Endodermal cell (in vitro differentiated cells): Measurements from ENCODE around the gene PHKA2. TPM values are rescaled to one million over a fixed set of nuclear protein-coding genes. Genes with fewer than 3 reads are reported as not detected.

ENCODE experiments used
- DNase-seq: peaks from one replicate; pipeline ENCODE4 v3.0.0-alpha.2; 2017
- H3K27ac ChIP-seq: 2 replicates; pipeline ENCODE4 v1.5.1; 2013; ENCODE audit warnings: mild to moderate bottlenecking, low read depth, low read length, moderate library complexity
- H3K27me3 ChIP-seq: 2 replicates; pipeline ENCODE4 v1.6.1; 2013; ENCODE audit warnings: mild to moderate bottlenecking, low read length, moderate library complexity; ENCODE audit not compliant: insufficient read depth, control insufficient read depth, poor library complexity, severe bottlenecking
- H3K36me3 ChIP-seq: 2 replicates; pipeline ENCODE4 v1.7.0; 2013; ENCODE audit warnings: mild to moderate bottlenecking, low read length, moderate library complexity; ENCODE audit not compliant: control insufficient read depth, insufficient read depth
- H3K4me1 ChIP-seq: one replicate; pipeline ENCODE4 v1.7.0; 2013; ENCODE audit warnings: low read length; ENCODE audit not compliant: control insufficient read depth, insufficient read depth
- H3K4me3 ChIP-seq: 2 replicates; pipeline ENCODE4 v1.5.1; 2013; ENCODE audit warnings: mild to moderate bottlenecking, low read length, moderate library complexity
- H3K9ac ChIP-seq: 2 replicates; pipeline ENCODE4 v1.6.1; 2013; ENCODE audit warnings: mild to moderate bottlenecking, low read length, moderate library complexity; ENCODE audit not compliant: poor library complexity, severe bottlenecking; ENCODE audit errors: extremely low read depth
- H3K9me3 ChIP-seq: 2 replicates; pipeline ENCODE4 v1.6.1; 2013; ENCODE audit warnings: mild to moderate bottlenecking, low read length, moderate library complexity; ENCODE audit not compliant: control insufficient read depth
- H3K27ac Mint-ChIP-seq: 2 replicates; pipeline ENCODE4 v1.8.0; 2020; ENCODE audit warnings: mixed read lengths
- H3K27me3 Mint-ChIP-seq: 2 replicates; pipeline ENCODE4 v1.8.0; 2021; ENCODE audit warnings: mild to moderate bottlenecking, mixed read lengths; ENCODE audit not compliant: insufficient read depth
- H3K36me3 Mint-ChIP-seq: 2 replicates; pipeline ENCODE4 v1.8.0; 2020; ENCODE audit warnings: low read depth, mixed read lengths
- H3K4me1 Mint-ChIP-seq: 2 replicates; pipeline ENCODE4 v1.8.0; 2020; ENCODE audit warnings: mixed read lengths
- H3K4me3 Mint-ChIP-seq: 2 replicates; pipeline ENCODE4 v1.8.0; 2020; ENCODE audit warnings: mild to moderate bottlenecking, moderate library complexity, mixed read lengths
- H3K9me3 Mint-ChIP-seq: 2 replicates; pipeline ENCODE4 v1.8.0; 2020; ENCODE audit warnings: mild to moderate bottlenecking, mixed read lengths
- WGBS, 2 experiments: methylation state at CpG; one replicate each; pipeline versions ENCODE4 v1.1.5 to v1.1.7; 2013; ENCODE audit warnings: missing lambda C conversion rate in 2 of 2, mixed read lengths in 1 of 2; ENCODE audit not compliant: insufficient coverage in 1 of 2, insufficient read length in 1 of 2; 5-methylcytosine and 5-hydroxymethylcytosine counted together
- total RNA-seq, 2 donors: library from RNA; stranded (reverse); fragmentation: NEBNext Ultra II Directional in 1 of 2; extraction: Animal tissue kit (Norgen Biotek cat#: 25700) in 1 of 2; gene quantifications; 2 replicates in 1 of 2; 3 replicates in 1 of 2; pipeline ENCODE4 v1.2.1, GENCODE V29; 2021
- TF ChIP-seq, protein P1 (sequence below): fragments of 200-600 bp; sonication (generic); conservative IDR thresholded peaks from 2 replicates; pipeline ENCODE4 v1.5.0; 2021; ENCODE audit warnings: antibody characterized with exemption, mild to moderate bottlenecking

The PHKA2 gene
- total RNA-seq, 2 donors from 2014 or later = 32.5 to 33.0 TPM

DNA sequence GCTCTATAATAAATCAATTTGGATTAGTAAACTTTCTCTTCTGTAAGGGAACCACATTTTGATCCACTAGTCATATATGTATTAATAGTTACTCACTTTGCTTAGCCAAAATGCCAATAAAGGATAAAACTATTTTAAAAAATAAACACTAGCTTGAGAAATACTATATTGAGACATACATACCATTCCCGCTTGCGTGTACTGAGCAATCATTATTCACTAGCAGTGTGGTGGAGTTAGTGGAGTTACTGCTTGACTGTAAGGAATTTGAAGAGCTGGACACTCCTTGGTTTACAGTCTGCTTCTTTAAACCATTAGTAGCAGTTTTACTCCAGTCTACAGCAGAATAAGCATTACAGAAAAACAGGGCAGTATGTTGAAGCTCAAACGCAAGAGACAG is 10.8 kb upstream of the PHKA2 start:
- H3K4me1 ChIP-seq = no peaks in the 10 kb centered on the region
- H3K4me3 ChIP-seq = no peak overlapping the region
- Mint-ChIP-seq H3K27ac (no peak overlapping the region), H3K36me3 (no peaks in the 10 kb centered on the region), H3K4me1 (no peaks in the 10 kb centered on the region), H3K9me3 (peaks cover 39% of the 10 kb centered on the region), H3K4me3 (no peak overlapping the region), H3K27me3 (no peaks in the 10 kb centered on the region)
- TF ChIP-seq, protein P1, sequence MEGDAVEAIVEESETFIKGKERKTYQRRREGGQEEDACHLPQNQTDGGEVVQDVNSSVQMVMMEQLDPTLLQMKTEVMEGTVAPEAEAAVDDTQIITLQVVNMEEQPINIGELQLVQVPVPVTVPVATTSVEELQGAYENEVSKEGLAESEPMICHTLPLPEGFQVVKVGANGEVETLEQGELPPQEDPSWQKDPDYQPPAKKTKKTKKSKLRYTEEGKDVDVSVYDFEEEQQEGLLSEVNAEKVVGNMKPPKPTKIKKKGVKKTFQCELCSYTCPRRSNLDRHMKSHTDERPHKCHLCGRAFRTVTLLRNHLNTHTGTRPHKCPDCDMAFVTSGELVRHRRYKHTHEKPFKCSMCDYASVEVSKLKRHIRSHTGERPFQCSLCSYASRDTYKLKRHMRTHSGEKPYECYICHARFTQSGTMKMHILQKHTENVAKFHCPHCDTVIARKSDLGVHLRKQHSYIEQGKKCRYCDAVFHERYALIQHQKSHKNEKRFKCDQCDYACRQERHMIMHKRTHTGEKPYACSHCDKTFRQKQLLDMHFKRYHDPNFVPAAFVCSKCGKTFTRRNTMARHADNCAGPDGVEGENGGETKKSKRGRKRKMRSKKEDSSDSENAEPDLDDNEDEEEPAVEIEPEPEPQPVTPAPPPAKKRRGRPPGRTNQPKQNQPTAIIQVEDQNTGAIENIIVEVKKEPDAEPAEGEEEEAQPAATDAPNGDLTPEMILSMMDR = no peak
- H3K36me3 ChIP-seq = no peaks in the 10 kb centered on the region
- 88% methylated on average over 3 of the region's 3 CpGs; no CpG with 5 or more reads in 1 of the 2 experiments for WGBS, 2 experiments
- no peak for DNase-seq
- H3K27ac ChIP-seq = no peak overlapping the region
- no peak overlapping the region for H3K9ac ChIP-seq
- no peaks in the 10 kb centered on the region for H3K9me3 ChIP-seq
- H3K27me3 ChIP-seq = no peaks in the 10 kb centered on the region

- no peaks in the 10 kb centered on the region for H3K36me3 ChIP-seq
- no peak overlapping the region for H3K4me3 Mint-ChIP-seq
- WGBS, 2 experiments = 90 to 92% methylated on average over 2 to 5 of the region's 7 CpGs
Observed at GRCh38 chrX:18992829-18993228, 8.9 kb upstream of the PHKA2 start.

GRCh38 chrX:18985186-18985435 is 1.2 kb upstream of the PHKA2 start:
- H3K9me3 Mint-ChIP-seq = peaks cover 51% of the 10 kb centered on the region
- Histone ChIP-seq H3K36me3 (no peaks in the 10 kb centered on the region), H3K9me3 (no peaks in the 10 kb centered on the region), H3K27me3 (no peaks in the 10 kb centered on the region), H3K4me1 (no peaks in the 10 kb centered on the region), H3K9ac (peak overlapping the region; percentile 47), H3K27ac (no peak overlapping the region), H3K4me3 (peak overlapping the region; percentile 88)
- no peak for DNase-seq
- no peaks in the 10 kb centered on the region for H3K27me3 Mint-ChIP-seq
- peak overlapping the region; percentile 67 for H3K27ac Mint-ChIP-seq
- peak overlapping the region; percentile 75 for H3K4me3 Mint-ChIP-seq
- peaks cover 8% of the 10 kb centered on the region for H3K4me1 Mint-ChIP-seq
- WGBS, 2 experiments = 0 to 25% methylated on average over 1 to 4 of the region's 4 CpGs
- TF ChIP-seq, protein P1 = no peak
- H3K36me3 Mint-ChIP-seq = no peaks in the 10 kb centered on the region

More at GRCh38 chrX:18992829-18993228, 8.9 kb upstream of the PHKA2 start:
- Mint-ChIP-seq H3K9me3 (peaks cover 42% of the 10 kb centered on the region), H3K36me3 (no peaks in the 10 kb centered on the region), H3K4me1 (no peaks in the 10 kb centered on the region), H3K27ac (no peak overlapping the region), H3K27me3 (no peaks in the 10 kb centered on the region)
- TF ChIP-seq, protein P1 = no peak
- H3K4me3 ChIP-seq = no peak overlapping the region
- H3K9ac ChIP-seq = no peak overlapping the region
- no peak overlapping the region for H3K27ac ChIP-seq
- H3K9me3 ChIP-seq = no peaks in the 10 kb centered on the region
- no peaks in the 10 kb centered on the region for H3K4me1 ChIP-seq
- DNase-seq = no peak
- no peaks in the 10 kb centered on the region for H3K27me3 ChIP-seq
